ENCODE results near the gene DNAH10. TPM values are rescaled to one million over a fixed set of nuclear protein-coding genes. Genes with fewer than 3 reads are reported as not detected.
A peak's percentile ranks its signal among the peaks of the same experiment; 100 is the strongest.

The DNAH10 gene
- total and polyA plus RNA-seq, 2 of the 13 experiments (the other 11 are each of a cell fraction or from before 2014, with no cell fraction given), result 0.01 to 0.02 TPM

DNA sequence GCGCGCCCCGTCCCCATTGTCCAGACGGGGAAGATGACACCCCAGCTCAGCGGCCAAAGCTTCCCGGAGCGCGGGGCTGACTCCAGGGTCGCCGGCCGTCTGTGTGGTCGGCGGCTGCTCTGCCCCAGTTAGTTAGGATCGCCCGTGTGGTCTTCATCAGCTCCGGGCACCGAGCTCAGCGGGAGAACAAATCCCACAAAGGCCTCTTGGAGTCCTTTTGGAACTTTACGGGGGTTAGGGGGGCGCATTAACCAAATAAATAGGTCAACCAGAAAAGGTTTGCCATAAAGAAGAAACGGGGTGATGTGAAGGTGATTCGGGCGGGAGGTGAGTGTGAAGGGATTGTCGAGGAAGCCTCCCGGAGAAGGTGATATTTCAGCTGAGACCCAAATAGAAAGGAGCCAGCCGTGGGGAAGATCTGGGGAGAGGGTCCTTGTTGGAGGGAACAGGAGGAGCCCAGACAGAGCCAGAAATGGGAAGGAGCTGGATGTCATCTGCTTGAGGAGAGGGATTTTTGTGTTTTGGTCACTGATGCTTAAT lies 49.3 kb upstream of the DNAH10 start (continued):
- TF ChIP-seq TBL1XR1 (IDR thresholded peaks at IDR 0.05; ENCODE audit: borderline replicate concordance, low read length, partially characterized antibody), result no peak
- TF ChIP-seq NFKB2 (CRISPR knock-in tag; IDR thresholded peaks at IDR 0.05; ENCODE audit: borderline replicate concordance), result peak; percentile 85; the same call in 1 of the 2 replicates
- 0 out of 2 replicates have a peak, but pooled peaks have one; percentile 61 for TF ChIP-seq ZFP90 (CRISPR knock-in tag; IDR thresholded peaks at IDR 0.05; ENCODE audit: borderline replicate concordance)
- TF ChIP-seq, protein P1, sequence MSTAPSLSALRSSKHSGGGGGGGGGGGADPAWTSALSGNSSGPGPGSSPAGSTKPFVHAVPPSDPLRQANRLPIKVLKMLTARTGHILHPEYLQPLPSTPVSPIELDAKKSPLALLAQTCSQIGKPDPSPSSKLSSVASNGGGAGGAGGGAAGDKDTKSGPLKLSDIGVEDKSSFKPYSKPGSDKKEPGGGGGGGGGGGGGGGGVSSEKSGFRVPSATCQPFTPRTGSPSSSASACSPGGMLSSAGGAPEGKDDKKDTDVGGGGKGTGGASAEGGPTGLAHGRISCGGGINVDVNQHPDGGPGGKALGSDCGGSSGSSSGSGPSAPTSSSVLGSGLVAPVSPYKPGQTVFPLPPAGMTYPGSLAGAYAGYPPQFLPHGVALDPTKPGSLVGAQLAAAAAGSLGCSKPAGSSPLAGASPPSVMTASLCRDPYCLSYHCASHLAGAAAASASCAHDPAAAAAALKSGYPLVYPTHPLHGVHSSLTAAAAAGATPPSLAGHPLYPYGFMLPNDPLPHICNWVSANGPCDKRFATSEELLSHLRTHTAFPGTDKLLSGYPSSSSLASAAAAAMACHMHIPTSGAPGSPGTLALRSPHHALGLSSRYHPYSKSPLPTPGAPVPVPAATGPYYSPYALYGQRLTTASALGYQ (CRISPR knock-in tag; IDR thresholded peaks at IDR 0.05), result 0 out of 2 replicates have a peak, but pooled peaks have one; percentile 42
- TF ChIP-seq FOXK2 (IDR thresholded peaks at IDR 0.05), result no peak
- TF ChIP-seq, protein P2, sequence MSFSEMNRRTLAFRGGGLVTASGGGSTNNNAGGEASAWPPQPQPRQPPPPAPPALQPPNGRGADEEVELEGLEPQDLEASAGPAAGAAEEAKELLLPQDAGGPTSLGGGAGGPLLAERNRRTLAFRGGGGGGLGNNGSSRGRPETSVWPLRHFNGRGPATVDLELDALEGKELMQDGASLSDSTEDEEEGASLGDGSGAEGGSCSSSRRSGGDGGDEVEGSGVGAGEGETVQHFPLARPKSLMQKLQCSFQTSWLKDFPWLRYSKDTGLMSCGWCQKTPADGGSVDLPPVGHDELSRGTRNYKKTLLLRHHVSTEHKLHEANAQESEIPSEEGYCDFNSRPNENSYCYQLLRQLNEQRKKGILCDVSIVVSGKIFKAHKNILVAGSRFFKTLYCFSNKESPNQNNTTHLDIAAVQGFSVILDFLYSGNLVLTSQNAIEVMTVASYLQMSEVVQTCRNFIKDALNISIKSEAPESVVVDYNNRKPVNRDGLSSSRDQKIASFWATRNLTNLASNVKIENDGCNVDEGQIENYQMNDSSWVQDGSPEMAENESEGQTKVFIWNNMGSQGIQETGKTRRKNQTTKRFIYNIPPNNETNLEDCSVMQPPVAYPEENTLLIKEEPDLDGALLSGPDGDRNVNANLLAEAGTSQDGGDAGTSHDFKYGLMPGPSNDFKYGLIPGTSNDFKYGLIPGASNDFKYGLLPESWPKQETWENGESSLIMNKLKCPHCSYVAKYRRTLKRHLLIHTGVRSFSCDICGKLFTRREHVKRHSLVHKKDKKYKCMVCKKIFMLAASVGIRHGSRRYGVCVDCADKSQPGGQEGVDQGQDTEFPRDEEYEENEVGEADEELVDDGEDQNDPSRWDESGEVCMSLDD (CRISPR knock-in tag; IDR thresholded peaks at IDR 0.05; ENCODE audit: borderline replicate concordance), result 0 out of 2 replicates have a peak, but pooled peaks have one; percentile 9
- TF ChIP-seq, protein P3, sequence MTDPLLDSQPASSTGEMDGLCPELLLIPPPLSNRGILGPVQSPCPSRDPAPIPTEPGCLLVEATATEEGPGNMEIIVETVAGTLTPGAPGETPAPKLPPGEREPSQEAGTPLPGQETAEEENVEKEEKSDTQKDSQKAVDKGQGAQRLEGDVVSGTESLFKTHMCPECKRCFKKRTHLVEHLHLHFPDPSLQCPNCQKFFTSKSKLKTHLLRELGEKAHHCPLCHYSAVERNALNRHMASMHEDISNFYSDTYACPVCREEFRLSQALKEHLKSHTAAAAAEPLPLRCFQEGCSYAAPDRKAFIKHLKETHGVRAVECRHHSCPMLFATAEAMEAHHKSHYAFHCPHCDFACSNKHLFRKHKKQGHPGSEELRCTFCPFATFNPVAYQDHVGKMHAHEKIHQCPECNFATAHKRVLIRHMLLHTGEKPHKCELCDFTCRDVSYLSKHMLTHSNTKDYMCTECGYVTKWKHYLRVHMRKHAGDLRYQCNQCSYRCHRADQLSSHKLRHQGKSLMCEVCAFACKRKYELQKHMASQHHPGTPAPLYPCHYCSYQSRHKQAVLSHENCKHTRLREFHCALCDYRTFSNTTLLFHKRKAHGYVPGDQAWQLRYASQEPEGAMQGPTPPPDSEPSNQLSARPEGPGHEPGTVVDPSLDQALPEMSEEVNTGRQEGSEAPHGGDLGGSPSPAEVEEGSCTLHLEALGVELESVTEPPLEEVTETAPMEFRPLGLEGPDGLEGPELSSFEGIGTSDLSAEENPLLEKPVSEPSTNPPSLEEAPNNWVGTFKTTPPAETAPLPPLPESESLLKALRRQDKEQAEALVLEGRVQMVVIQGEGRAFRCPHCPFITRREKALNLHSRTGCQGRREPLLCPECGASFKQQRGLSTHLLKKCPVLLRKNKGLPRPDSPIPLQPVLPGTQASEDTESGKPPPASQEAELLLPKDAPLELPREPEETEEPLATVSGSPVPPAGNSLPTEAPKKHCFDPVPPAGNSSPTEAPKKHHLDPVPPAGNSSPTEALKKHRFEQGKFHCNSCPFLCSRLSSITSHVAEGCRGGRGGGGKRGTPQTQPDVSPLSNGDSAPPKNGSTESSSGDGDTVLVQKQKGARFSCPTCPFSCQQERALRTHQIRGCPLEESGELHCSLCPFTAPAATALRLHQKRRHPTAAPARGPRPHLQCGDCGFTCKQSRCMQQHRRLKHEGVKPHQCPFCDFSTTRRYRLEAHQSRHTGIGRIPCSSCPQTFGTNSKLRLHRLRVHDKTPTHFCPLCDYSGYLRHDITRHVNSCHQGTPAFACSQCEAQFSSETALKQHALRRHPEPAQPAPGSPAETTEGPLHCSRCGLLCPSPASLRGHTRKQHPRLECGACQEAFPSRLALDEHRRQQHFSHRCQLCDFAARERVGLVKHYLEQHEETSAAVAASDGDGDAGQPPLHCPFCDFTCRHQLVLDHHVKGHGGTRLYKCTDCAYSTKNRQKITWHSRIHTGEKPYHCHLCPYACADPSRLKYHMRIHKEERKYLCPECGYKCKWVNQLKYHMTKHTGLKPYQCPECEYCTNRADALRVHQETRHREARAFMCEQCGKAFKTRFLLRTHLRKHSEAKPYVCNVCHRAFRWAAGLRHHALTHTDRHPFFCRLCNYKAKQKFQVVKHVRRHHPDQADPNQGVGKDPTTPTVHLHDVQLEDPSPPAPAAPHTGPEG (CRISPR knock-in tag; IDR thresholded peaks at IDR 0.05), result peak; percentile 66; the same call in 1 of the 2 replicates
- TF ChIP-seq, protein P4, sequence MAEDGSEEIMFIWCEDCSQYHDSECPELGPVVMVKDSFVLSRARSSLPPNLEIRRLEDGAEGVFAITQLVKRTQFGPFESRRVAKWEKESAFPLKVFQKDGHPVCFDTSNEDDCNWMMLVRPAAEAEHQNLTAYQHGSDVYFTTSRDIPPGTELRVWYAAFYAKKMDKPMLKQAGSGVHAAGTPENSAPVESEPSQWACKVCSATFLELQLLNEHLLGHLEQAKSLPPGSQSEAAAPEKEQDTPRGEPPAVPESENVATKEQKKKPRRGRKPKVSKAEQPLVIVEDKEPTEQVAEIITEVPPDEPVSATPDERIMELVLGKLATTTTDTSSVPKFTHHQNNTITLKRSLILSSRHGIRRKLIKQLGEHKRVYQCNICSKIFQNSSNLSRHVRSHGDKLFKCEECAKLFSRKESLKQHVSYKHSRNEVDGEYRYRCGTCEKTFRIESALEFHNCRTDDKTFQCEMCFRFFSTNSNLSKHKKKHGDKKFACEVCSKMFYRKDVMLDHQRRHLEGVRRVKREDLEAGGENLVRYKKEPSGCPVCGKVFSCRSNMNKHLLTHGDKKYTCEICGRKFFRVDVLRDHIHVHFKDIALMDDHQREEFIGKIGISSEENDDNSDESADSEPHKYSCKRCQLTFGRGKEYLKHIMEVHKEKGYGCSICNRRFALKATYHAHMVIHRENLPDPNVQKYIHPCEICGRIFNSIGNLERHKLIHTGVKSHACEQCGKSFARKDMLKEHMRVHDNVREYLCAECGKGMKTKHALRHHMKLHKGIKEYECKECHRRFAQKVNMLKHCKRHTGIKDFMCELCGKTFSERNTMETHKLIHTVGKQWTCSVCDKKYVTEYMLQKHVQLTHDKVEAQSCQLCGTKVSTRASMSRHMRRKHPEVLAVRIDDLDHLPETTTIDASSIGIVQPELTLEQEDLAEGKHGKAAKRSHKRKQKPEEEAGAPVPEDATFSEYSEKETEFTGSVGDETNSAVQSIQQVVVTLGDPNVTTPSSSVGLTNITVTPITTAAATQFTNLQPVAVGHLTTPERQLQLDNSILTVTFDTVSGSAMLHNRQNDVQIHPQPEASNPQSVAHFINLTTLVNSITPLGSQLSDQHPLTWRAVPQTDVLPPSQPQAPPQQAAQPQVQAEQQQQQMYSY (CRISPR knock-in tag; IDR thresholded peaks at IDR 0.05), result 0 out of 2 replicates have a peak, but pooled peaks have one; percentile 23
- TF ChIP-seq, protein P5, sequence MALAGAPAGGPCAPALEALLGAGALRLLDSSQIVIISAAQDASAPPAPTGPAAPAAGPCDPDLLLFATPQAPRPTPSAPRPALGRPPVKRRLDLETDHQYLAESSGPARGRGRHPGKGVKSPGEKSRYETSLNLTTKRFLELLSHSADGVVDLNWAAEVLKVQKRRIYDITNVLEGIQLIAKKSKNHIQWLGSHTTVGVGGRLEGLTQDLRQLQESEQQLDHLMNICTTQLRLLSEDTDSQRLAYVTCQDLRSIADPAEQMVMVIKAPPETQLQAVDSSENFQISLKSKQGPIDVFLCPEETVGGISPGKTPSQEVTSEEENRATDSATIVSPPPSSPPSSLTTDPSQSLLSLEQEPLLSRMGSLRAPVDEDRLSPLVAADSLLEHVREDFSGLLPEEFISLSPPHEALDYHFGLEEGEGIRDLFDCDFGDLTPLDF (CRISPR knock-in tag; IDR thresholded peaks at IDR 0.05), result 0 out of 2 replicates have a peak, but pooled peaks have one; percentile 37
- TF ChIP-seq PLRG1 (conservative IDR thresholded peaks at IDR 0.05), result no peak
